SK-N-SH treated with all-trans-retinoic acid at 6 μM for 48 hours (cell line): ENCODE measurements around the gene ZNF468.

Source experiments
- RARB ChIP-seq: fragments of 250-450 bp; sonication (Bioruptor Pico); IDR thresholded peaks from 2 replicates; pipeline ENCODE4 v1.8.0; 2021; ENCODE audit warnings: mild to moderate bottlenecking, moderate library complexity
- ZNF565 ChIP-seq: fragments of 450-650 bp; formaldehyde crosslinking; conservative IDR thresholded peaks from 2 replicates; pipeline ENCODE4 v1.5.0; 2020; ENCODE audit warnings: low read depth, mild to moderate bottlenecking, moderate library complexity

DNA sequence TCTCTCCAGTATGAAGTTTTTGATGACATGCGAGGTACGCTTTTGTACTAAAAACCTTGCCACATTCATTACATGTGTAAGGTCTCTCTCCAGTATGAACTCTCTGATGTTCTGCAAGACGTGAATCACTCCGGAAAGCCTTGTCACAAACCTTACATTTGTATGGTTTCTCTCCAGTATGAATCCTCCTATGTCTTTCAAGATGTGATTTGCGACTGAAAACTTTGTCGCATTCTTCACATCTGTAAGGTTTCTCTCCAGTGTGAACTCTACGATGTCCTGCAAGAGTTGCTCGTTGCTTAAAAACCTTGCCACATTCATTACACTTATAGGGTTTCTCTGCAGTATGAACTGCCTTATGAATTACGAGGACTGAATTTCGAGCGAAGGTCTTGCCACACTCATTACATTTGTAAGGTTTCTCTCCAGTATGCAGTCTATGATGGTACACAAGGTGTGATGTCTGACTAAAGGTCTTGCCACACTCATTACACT, 23.5 kb upstream of the ZNF468 start:
- no peak for TF ChIP-seq RARB
- TF ChIP-seq ZNF565, result no peak
